HEK293T (cell line): ENCODE data around the gene GABPA.

ENCODE experiments used
- ELF4 ChIP-seq: fragments of 450-650 bp; IDR thresholded peaks from 2 replicates; pipeline ENCODE4 v1.6.1; 2017; ENCODE audit warnings: antibody characterized with exemption
- FOXA1 ChIP-seq: fragments of 450-650 bp; IDR thresholded peaks from 2 replicates; pipeline ENCODE4 v1.6.1; 2016; ENCODE audit warnings: mild to moderate bottlenecking
- FOXK2 ChIP-seq: fragments of 450-650 bp; IDR thresholded peaks from 2 replicates; pipeline ENCODE4 v1.6.1; 2016; ENCODE audit warnings: mild to moderate bottlenecking
- FOXM1 ChIP-seq: fragments of 450-650 bp; IDR thresholded peaks from 2 replicates; pipeline ENCODE4 v1.6.1; 2017; ENCODE audit warnings: mild to moderate bottlenecking, borderline replicate concordance
- HDGF ChIP-seq: fragments of 450-650 bp; IDR thresholded peaks from 2 replicates; pipeline ENCODE4 v1.6.1; 2017; ENCODE audit warnings: antibody characterized with exemption, borderline replicate concordance
- LEF1 ChIP-seq: fragments of 450-650 bp; IDR thresholded peaks from 2 replicates; pipeline ENCODE4 v1.6.1; 2017; ENCODE audit warnings: mild to moderate bottlenecking, borderline replicate concordance
- NFRKB ChIP-seq: fragments of 450-650 bp; IDR thresholded peaks from 2 replicates; pipeline ENCODE4 v1.6.1; 2016; ENCODE audit warnings: mild to moderate bottlenecking, moderate library complexity
- SP1 ChIP-seq: fragments of 450-650 bp; IDR thresholded peaks from 2 replicates; pipeline ENCODE4 v1.6.1; 2017
- SUZ12 ChIP-seq: fragments of 450-650 bp; IDR thresholded peaks from 2 replicates; pipeline ENCODE4 v1.6.1; 2016; ENCODE audit warnings: mild to moderate bottlenecking

DNA sequence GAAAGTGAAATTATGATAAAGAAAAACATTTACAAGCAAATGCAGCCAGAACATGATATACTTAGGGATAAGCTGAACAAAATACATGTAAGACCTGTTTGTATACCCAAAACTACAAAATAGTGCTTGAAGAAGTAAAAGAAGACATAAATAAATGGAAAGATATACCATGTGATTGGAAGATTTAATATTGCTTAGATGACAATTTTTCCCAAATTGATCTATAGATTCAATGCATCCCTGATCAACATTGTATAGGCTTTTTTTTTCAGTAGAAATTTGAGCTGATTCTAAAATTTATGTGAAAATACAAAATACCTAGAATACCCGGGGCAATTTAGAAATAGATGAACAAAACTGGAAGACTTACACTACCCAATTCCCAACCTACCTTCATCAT is 76.4 kb downstream of the GABPA start:
- TF ChIP-seq FOXK2 (no peak), ELF4 (no peak), FOXM1 (no peak), FOXA1 (no peak), SUZ12 (no peak), LEF1 (no peak), HDGF (no peak), SP1 (no peak), NFRKB (no peak)
